Measurements from ENCODE around the gene SRC.

DNA sequence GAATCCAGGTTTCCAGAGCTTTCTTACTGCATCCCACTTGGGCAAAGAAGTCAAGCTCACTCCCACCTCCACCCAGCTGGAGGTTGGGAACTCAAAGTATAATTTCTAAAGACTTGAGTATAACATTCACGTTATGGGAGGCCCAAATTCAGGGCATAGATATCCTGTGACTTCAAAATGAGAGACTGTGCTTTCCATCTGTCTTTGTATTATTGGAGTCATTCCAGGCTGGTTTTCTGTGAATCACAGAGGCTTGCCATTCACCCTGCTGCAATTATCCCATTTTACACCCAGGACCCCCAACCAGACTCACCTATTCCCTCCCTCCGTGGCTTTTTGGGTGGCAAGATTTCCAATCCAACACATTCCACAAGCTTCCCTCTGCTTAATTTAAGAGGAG, 19.3 kb upstream of the SRC start:
- TF ChIP-seq LEF1 (IDR thresholded peaks at IDR 0.05; ENCODE audit: borderline replicate concordance) (no peak), FOXM1 (IDR thresholded peaks at IDR 0.05; ENCODE audit: borderline replicate concordance) (no peak), HDGF (IDR thresholded peaks at IDR 0.05; ENCODE audit: borderline replicate concordance) (no peak)
